HepG2 (cell line): ENCODE results near the gene PYGO2. TPM values are rescaled to one million over a fixed set of nuclear protein-coding genes. Genes with fewer than 3 reads are reported as not detected.

ENCODE experiments used
- NCOA5 ChIP-seq: sonication (generic); formaldehyde crosslinking; IDR thresholded peaks from 2 replicates; pipeline ENCODE4 v1.4.0; 2020; ENCODE audit warnings: missing genetic modification reagents
- PLRG1 ChIP-seq: fragments of 450-650 bp; conservative IDR thresholded peaks from 2 replicates; pipeline ENCODE4 v1.6.1; 2016
- polyA plus RNA-seq, 8 experiments: library from polyadenylated mRNA; depleted of rRNA in 3 of 8; stranded (reverse) in 7 of 8; unstranded in 1 of 8; fragments of >200 nt; fragmentation: Illumina TruSeq in 4 of 8; extraction: Trizol in 4 of 8; gene quantifications; 2 replicates each; pipeline versions ENCODE4 v1.2.1 to v1.2.3, GENCODE V29; 2011 to 2016; ENCODE audit warnings: low read depth in 4 of 8, missing spikeins in 1 of 8, mixed read lengths in 1 of 8; ENCODE audit not compliant: insufficient read depth in 1 of 8
- total RNA-seq, 5 experiments: library from RNA; depleted of rRNA; stranded (reverse); fragments of >200 nt; fragmentation: Illumina TruSeq; extraction: Trizol; gene quantifications; 2 replicates each; pipeline ENCODE4 v1.2.3, GENCODE V29; 2016; ENCODE audit warnings: low read depth in 1 of 5
- TF ChIP-seq, protein P1 (sequence below): sonication (generic); formaldehyde crosslinking; IDR thresholded peaks from 2 replicates; pipeline ENCODE4 v1.4.0; 2020; ENCODE audit warnings: missing genetic modification reagents
- TF ChIP-seq, protein P2 (sequence below): sonication (generic); formaldehyde crosslinking; IDR thresholded peaks from 2 replicates; pipeline ENCODE4 v1.5.1; 2020; ENCODE audit warnings: mild to moderate bottlenecking, missing genetic modification reagents
- TF ChIP-seq, protein P3 (sequence below), 2 experiments: IDR thresholded peaks; 2 replicates each; pipeline ENCODE4 v1.6.1; 2011 to 2012; ENCODE audit warnings: low read length in 2 of 2, borderline replicate concordance in 1 of 2, low read depth in 1 of 2, mild to moderate bottlenecking in 1 of 2, moderate library complexity in 1 of 2

Gene PYGO2
- total and polyA plus RNA-seq, 2 of the 13 experiments (the other 11 are each of a cell fraction or from before 2014, with no cell fraction given): 20.3 to 21.8 TPM

DNA sequence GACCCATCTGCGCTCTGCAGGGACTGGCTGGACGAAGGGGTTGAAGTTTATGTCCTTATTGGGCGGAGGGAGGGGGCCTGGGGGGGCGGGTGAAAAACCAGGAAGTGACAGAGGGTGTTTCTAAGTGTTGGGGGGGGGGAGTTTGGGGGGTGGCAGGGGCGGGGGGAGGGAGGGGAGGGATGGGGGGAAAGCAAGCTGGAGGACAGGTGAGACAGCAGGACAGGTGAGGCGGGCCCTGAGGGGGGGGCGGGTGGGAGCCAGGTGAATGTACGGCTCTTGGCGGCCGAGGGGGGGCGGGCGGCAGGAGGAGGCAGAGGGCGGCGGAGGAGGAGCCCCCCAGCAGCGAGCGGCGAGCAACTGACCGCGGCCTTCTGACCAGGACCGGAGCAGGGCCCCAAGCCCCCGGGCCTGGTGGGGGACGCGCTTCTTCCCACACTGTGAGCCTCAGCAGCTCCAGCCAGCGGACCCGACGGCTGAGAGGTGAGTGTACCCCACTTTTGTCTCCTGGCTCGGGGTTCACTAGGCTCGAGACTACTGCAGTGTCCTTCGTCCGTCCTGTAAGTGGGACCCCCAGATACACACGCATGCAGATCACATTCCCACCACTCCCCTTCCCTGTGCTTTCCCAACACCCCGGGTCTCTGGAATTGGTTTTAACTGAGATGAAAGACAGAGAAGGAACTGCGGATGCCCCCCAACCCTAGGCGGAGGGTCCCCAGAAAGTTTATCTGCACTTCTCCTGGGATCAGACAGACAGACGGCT is 41.1 kb upstream of the PYGO2 start, which contains the start of gene ZBTB7B (continued):
- TF ChIP-seq, protein P1, sequence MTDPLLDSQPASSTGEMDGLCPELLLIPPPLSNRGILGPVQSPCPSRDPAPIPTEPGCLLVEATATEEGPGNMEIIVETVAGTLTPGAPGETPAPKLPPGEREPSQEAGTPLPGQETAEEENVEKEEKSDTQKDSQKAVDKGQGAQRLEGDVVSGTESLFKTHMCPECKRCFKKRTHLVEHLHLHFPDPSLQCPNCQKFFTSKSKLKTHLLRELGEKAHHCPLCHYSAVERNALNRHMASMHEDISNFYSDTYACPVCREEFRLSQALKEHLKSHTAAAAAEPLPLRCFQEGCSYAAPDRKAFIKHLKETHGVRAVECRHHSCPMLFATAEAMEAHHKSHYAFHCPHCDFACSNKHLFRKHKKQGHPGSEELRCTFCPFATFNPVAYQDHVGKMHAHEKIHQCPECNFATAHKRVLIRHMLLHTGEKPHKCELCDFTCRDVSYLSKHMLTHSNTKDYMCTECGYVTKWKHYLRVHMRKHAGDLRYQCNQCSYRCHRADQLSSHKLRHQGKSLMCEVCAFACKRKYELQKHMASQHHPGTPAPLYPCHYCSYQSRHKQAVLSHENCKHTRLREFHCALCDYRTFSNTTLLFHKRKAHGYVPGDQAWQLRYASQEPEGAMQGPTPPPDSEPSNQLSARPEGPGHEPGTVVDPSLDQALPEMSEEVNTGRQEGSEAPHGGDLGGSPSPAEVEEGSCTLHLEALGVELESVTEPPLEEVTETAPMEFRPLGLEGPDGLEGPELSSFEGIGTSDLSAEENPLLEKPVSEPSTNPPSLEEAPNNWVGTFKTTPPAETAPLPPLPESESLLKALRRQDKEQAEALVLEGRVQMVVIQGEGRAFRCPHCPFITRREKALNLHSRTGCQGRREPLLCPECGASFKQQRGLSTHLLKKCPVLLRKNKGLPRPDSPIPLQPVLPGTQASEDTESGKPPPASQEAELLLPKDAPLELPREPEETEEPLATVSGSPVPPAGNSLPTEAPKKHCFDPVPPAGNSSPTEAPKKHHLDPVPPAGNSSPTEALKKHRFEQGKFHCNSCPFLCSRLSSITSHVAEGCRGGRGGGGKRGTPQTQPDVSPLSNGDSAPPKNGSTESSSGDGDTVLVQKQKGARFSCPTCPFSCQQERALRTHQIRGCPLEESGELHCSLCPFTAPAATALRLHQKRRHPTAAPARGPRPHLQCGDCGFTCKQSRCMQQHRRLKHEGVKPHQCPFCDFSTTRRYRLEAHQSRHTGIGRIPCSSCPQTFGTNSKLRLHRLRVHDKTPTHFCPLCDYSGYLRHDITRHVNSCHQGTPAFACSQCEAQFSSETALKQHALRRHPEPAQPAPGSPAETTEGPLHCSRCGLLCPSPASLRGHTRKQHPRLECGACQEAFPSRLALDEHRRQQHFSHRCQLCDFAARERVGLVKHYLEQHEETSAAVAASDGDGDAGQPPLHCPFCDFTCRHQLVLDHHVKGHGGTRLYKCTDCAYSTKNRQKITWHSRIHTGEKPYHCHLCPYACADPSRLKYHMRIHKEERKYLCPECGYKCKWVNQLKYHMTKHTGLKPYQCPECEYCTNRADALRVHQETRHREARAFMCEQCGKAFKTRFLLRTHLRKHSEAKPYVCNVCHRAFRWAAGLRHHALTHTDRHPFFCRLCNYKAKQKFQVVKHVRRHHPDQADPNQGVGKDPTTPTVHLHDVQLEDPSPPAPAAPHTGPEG (CRISPR knock-in tag): no peak
- TF ChIP-seq, protein P2, sequence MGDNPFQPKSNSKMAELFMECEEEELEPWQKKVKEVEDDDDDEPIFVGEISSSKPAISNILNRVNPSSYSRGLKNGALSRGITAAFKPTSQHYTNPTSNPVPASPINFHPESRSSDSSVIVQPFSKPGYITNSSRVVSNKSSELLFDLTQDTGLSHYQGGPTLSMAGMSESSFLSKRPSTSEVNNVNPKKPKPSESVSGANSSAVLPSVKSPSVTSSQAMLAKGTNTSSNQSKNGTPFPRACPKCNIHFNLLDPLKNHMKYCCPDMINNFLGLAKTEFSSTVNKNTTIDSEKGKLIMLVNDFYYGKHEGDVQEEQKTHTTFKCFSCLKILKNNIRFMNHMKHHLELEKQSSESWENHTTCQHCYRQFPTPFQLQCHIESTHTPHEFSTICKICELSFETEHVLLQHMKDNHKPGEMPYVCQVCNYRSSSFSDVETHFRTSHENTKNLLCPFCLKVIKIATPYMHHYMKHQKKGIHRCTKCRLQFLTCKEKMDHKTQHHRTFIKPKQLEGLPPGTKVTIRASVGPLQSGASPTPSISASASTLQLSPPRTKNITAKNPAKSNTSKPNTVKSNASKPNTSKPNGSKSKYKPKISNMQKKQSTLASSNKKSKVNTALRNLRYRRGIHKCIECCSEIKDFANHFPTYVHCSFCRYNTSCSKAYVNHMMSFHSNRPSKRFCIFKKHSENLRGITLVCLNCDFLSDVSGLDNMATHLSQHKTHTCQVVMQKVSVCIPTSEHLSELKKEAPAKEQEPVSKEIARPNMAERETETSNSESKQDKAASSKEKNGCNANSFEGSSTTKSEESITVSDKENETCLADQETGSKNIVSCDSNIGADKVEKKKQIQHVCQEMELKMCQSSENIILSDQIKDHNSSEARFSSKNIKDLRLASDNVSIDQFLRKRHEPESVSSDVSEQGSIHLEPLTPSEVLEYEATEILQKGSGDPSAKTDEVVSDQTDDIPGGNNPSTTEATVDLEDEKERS (CRISPR knock-in tag): no peak
- TF ChIP-seq PLRG1 (no peak), NCOA5 (CRISPR knock-in tag) (no peak)
- TF ChIP-seq, protein P3, sequence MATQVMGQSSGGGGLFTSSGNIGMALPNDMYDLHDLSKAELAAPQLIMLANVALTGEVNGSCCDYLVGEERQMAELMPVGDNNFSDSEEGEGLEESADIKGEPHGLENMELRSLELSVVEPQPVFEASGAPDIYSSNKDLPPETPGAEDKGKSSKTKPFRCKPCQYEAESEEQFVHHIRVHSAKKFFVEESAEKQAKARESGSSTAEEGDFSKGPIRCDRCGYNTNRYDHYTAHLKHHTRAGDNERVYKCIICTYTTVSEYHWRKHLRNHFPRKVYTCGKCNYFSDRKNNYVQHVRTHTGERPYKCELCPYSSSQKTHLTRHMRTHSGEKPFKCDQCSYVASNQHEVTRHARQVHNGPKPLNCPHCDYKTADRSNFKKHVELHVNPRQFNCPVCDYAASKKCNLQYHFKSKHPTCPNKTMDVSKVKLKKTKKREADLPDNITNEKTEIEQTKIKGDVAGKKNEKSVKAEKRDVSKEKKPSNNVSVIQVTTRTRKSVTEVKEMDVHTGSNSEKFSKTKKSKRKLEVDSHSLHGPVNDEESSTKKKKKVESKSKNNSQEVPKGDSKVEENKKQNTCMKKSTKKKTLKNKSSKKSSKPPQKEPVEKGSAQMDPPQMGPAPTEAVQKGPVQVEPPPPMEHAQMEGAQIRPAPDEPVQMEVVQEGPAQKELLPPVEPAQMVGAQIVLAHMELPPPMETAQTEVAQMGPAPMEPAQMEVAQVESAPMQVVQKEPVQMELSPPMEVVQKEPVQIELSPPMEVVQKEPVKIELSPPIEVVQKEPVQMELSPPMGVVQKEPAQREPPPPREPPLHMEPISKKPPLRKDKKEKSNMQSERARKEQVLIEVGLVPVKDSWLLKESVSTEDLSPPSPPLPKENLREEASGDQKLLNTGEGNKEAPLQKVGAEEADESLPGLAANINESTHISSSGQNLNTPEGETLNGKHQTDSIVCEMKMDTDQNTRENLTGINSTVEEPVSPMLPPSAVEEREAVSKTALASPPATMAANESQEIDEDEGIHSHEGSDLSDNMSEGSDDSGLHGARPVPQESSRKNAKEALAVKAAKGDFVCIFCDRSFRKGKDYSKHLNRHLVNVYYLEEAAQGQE (IDR thresholded peaks at IDR 0.05; ENCODE audit: borderline replicate concordance in 1 of 2, low read depth in 1 of 2, low read length in 2 of 2): no peak
